ENCODE data around the gene TNC. TPM values are rescaled to one million over a fixed set of nuclear protein-coding genes. Genes with fewer than 3 reads are reported as not detected.

Gene TNC
- polyA plus RNA-seq, 1 of the 3 experiments (the other 2 are of a cell fraction), result 805 TPM

DNA sequence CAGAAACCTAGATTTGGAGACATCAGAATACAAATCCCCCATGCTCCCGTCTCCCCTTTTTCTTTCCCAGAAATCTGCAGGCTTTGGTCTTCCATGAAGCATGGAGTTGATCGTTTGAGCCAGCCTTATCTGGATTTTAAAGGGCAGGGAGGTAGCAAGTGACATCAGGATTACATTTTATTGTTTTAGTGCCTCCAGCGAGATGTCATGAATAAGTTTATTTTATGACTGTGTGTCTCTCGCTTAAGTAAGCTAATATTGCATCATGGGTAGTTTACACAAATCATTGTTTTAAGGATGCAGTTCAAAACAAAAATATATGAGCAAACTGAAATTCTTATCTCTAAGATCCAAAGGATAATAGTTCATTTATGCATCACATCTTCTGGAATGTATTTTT lies 136.9 kb downstream of the TNC start:
- H4K20me1 ChIP-seq (ENCODE audit: insufficient read depth), result no peaks in the 10 kb centered on the region
- H3K4me3 ChIP-seq (ENCODE audit: low read depth in 2 of 2, low read length in 1 of 2), result no peak overlapping the region
- H3K4me2 ChIP-seq, result no peak overlapping the region
- no peaks in the 10 kb centered on the region for H3K36me3 ChIP-seq (replicated peaks in 1 of 2; ENCODE audit: control insufficient read depth in 1 of 2, insufficient read depth in 2 of 2, low read length in 1 of 2)
- ChIA-PET POLR2A (no interaction called here), CTCF (interaction anchor here (3.0 kb wide), 1 partner anchor 71 kb away, joined by 11 read pairs; no protein-coding TSS in a partner anchor)
- H3K9me3 ChIP-seq, result no peaks in the 10 kb centered on the region
- H3F3A ChIP-seq (replicated peaks; ENCODE audit: insufficient read depth), result no peaks in the 10 kb centered on the region
- no peaks in the 10 kb centered on the region for H3K79me2 ChIP-seq (ENCODE audit: insufficient read depth)
- no peak overlapping the region for H3K27ac ChIP-seq (ENCODE audit: low read depth in 2 of 2, low read length in 1 of 2)
- WGBS (ENCODE audit: low lambda C conversion rate), result 24% methylated on average over 4 of the region's 4 CpGs
- H3K9ac ChIP-seq, result no peak overlapping the region
- no peaks in the 10 kb centered on the region for H3K9me2 ChIP-seq
- no peaks in the 10 kb centered on the region for H3K4me1 ChIP-seq (ENCODE audit: control insufficient read depth in 1 of 2, insufficient read depth in 2 of 2, low read depth in 1 of 2, low read length in 1 of 2)
- peaks cover 17% of the 10 kb centered on the region; the same call in 1 of the 2 replicates for H3K27me3 ChIP-seq (ENCODE audit: insufficient read depth)
- no peak for DNase-seq
- H2AFZ ChIP-seq (ENCODE audit: low read depth), result no peak overlapping the region
- TF ChIP-seq RCOR1 (IDR thresholded peaks at IDR 0.05; ENCODE audit: low read length), result no peak
- TF ChIP-seq, protein P1, sequence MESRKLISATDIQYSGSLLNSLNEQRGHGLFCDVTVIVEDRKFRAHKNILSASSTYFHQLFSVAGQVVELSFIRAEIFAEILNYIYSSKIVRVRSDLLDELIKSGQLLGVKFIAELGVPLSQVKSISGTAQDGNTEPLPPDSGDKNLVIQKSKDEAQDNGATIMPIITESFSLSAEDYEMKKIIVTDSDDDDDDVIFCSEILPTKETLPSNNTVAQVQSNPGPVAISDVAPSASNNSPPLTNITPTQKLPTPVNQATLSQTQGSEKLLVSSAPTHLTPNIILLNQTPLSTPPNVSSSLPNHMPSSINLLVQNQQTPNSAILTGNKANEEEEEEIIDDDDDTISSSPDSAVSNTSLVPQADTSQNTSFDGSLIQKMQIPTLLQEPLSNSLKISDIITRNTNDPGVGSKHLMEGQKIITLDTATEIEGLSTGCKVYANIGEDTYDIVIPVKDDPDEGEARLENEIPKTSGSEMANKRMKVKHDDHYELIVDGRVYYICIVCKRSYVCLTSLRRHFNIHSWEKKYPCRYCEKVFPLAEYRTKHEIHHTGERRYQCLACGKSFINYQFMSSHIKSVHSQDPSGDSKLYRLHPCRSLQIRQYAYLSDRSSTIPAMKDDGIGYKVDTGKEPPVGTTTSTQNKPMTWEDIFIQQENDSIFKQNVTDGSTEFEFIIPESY (IDR thresholded peaks at IDR 0.05; ENCODE audit: borderline replicate concordance, low read depth), result no peak
- no peak for TF ChIP-seq CTCF (IDR thresholded peaks at IDR 0.05)
- no peak for TF ChIP-seq EP300 (IDR thresholded peaks at IDR 0.05; ENCODE audit: borderline replicate concordance in 1 of 2, low read depth in 1 of 2, low read length in 1 of 2)
- TF ChIP-seq REST (IDR thresholded peaks at IDR 0.05; ENCODE audit: low read depth, low read length), result no peak
- TF ChIP-seq SMC3 (IDR thresholded peaks at IDR 0.05; ENCODE audit: low read depth, low read length), result no peak
- no peak for TF ChIP-seq NFIC (IDR thresholded peaks at IDR 0.05; ENCODE audit: borderline replicate concordance)
- TF ChIP-seq RXRA (IDR thresholded peaks at IDR 0.05; ENCODE audit: borderline replicate concordance, low read depth), result no peak
- TF ChIP-seq YY1 (IDR thresholded peaks at IDR 0.05; ENCODE audit: low read depth), result no peak
- no peak for TF ChIP-seq TCF12 (IDR thresholded peaks at IDR 0.05)
- TF ChIP-seq RFX5 (IDR thresholded peaks at IDR 0.05; ENCODE audit: low read length), result no peak

All from SK-N-SH (cell line).